ENCODE measurements around the gene PDLIM5. TPM values are rescaled to one million over a fixed set of nuclear protein-coding genes. Genes with fewer than 3 reads are reported as not detected.

PDLIM5 gene
- total and polyA plus RNA-seq, 2 of the 8 experiments (the other 6 are each of a cell fraction or from before 2014, with no cell fraction given), result 37.3 to 62.1 TPM

- TF ChIP-seq MAFK (IDR thresholded peaks at IDR 0.05; ENCODE audit: low read depth, low read length), result no peak
- TF ChIP-seq SIX5 (IDR thresholded peaks at IDR 0.05; ENCODE audit: low read depth, low read length), result no peak
- TF ChIP-seq, protein P1, sequence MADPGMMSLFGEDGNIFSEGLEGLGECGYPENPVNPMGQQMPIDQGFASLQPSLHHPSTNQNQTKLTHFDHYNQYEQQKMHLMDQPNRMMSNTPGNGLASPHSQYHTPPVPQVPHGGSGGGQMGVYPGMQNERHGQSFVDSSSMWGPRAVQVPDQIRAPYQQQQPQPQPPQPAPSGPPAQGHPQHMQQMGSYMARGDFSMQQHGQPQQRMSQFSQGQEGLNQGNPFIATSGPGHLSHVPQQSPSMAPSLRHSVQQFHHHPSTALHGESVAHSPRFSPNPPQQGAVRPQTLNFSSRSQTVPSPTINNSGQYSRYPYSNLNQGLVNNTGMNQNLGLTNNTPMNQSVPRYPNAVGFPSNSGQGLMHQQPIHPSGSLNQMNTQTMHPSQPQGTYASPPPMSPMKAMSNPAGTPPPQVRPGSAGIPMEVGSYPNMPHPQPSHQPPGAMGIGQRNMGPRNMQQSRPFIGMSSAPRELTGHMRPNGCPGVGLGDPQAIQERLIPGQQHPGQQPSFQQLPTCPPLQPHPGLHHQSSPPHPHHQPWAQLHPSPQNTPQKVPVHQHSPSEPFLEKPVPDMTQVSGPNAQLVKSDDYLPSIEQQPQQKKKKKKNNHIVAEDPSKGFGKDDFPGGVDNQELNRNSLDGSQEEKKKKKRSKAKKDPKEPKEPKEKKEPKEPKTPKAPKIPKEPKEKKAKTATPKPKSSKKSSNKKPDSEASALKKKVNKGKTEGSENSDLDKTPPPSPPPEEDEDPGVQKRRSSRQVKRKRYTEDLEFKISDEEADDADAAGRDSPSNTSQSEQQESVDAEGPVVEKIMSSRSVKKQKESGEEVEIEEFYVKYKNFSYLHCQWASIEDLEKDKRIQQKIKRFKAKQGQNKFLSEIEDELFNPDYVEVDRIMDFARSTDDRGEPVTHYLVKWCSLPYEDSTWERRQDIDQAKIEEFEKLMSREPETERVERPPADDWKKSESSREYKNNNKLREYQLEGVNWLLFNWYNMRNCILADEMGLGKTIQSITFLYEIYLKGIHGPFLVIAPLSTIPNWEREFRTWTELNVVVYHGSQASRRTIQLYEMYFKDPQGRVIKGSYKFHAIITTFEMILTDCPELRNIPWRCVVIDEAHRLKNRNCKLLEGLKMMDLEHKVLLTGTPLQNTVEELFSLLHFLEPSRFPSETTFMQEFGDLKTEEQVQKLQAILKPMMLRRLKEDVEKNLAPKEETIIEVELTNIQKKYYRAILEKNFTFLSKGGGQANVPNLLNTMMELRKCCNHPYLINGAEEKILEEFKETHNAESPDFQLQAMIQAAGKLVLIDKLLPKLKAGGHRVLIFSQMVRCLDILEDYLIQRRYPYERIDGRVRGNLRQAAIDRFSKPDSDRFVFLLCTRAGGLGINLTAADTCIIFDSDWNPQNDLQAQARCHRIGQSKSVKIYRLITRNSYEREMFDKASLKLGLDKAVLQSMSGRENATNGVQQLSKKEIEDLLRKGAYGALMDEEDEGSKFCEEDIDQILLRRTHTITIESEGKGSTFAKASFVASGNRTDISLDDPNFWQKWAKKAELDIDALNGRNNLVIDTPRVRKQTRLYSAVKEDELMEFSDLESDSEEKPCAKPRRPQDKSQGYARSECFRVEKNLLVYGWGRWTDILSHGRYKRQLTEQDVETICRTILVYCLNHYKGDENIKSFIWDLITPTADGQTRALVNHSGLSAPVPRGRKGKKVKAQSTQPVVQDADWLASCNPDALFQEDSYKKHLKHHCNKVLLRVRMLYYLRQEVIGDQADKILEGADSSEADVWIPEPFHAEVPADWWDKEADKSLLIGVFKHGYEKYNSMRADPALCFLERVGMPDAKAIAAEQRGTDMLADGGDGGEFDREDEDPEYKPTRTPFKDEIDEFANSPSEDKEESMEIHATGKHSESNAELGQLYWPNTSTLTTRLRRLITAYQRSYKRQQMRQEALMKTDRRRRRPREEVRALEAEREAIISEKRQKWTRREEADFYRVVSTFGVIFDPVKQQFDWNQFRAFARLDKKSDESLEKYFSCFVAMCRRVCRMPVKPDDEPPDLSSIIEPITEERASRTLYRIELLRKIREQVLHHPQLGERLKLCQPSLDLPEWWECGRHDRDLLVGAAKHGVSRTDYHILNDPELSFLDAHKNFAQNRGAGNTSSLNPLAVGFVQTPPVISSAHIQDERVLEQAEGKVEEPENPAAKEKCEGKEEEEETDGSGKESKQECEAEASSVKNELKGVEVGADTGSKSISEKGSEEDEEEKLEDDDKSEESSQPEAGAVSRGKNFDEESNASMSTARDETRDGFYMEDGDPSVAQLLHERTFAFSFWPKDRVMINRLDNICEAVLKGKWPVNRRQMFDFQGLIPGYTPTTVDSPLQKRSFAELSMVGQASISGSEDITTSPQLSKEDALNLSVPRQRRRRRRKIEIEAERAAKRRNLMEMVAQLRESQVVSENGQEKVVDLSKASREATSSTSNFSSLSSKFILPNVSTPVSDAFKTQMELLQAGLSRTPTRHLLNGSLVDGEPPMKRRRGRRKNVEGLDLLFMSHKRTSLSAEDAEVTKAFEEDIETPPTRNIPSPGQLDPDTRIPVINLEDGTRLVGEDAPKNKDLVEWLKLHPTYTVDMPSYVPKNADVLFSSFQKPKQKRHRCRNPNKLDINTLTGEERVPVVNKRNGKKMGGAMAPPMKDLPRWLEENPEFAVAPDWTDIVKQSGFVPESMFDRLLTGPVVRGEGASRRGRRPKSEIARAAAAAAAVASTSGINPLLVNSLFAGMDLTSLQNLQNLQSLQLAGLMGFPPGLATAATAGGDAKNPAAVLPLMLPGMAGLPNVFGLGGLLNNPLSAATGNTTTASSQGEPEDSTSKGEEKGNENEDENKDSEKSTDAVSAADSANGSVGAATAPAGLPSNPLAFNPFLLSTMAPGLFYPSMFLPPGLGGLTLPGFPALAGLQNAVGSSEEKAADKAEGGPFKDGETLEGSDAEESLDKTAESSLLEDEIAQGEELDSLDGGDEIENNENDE (IDR thresholded peaks at IDR 0.05; ENCODE audit: insufficient replicate concordance, low read length), result no peak
- TF ChIP-seq JUN (IDR thresholded peaks at IDR 0.05; ENCODE audit: low read depth, low read length), result no peak
- no peak for TF ChIP-seq ZNF274 (IDR thresholded peaks at IDR 0.05; ENCODE audit: borderline replicate concordance, extremely low read depth, low read length)
- TF ChIP-seq TCF12 (IDR thresholded peaks at IDR 0.05; ENCODE audit: low read depth, low read length), result no peak
- TF ChIP-seq CTCF (IDR thresholded peaks at IDR 0.05; ENCODE audit: control extremely low read depth in 1 of 3, insufficient read depth in 1 of 3, low read depth in 1 of 3, low read length in 3 of 3), result no peak
Observed at GRCh38 chr4:94605241-94605805, 153.6 kb downstream of the PDLIM5 start (continued).

Data from H1 (cell line).